ENCODE measurements around the gene OR5D18.

- TF ChIP-seq CTCF (IDR thresholded peaks at IDR 0.05; ENCODE audit: insufficient read depth, low read length) = no peak
- TF ChIP-seq REST (IDR thresholded peaks at IDR 0.05; ENCODE audit: insufficient replicate concordance, low read depth) = no peak
- no peak for TF ChIP-seq POLR2AphosphoS5 (IDR thresholded peaks at IDR 0.05; ENCODE audit: low read depth)
These were observed at the start of gene OR5D18 for GRCh38 chr11:55819330-55819729.
